ENCODE measurements around the gene SND1. TPM values are rescaled to one million over a fixed set of nuclear protein-coding genes. Genes with fewer than 3 reads are reported as not detected.

The SND1 gene
- total RNA-seq, 4 donors from 2014 or later = 62.0 to 89.4 (median 82.1) TPM

DNA sequence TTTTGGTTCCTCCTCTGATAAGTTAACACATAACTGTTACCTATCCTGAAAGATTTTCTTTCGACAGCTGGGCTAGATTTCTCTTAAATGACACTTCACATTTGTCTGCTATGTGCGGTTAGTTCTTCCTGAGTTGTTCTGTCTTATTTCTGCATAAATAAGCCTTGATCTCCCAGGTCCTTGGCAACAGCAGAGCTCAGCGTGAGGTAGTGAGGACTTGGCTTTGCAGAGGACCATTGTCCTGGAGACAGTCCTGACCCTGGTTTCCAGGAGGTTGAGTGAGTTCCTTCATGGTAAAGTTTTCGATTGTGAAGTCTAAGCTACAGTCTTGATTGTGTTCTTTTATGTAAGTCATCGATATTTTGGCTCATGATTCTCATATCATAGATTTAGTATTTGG lies 23.7 kb downstream of the SND1 start:
- intact Hi-C loops (cut with DNase I; ENCODE audit: low total_unique reads) = no loop called here

DNA sequence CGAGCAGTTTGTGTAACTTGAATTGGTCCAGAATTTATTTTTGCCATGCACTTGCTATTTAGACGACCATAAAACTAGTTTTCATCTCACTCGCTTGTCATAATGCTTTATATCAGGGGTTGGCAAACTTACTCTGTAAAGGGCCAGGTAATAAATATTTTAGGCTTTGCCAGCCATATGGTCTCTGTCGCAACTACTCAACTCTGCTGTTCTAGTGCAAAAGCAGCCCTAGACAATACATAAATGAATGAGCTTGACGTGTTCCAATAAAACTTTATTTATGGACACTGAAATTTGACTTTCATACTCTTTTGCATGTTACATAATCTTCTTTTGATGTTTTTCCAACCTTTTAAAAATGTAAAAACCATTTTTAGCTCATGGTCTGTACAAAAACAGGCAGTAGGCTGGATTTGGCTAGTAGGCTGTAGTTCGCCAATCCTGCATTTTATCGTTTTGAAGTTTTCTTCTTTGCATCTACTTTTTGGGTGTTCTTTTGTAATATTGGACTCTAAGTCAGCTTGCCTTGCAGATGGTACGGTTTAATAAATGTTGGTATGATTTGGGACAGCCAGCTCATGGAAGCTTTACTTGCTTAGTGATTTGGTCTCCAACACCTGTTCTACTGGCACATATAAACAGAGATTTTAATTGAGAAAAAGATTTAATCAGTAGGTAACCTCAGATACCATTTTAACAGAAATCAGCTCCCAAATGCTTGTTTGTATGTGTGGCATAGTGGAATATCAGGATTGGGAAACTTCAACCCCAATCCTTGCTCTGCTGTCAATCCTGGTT lies 25.6 kb downstream of the SND1 start:
- no peak overlapping the region for H3K4me3 ChIP-seq (ENCODE audit: low read depth, poor library complexity, severe bottlenecking)
- 90 to 92% methylated on average over 8 of the region's 8 CpGs for WGBS, 2 donors
- DNase-seq (ENCODE audit: low spot score in 2 of 2) = no peak
- intact Hi-C loops (cut with DNase I; ENCODE audit: low total_unique reads) = no loop called here
- TF ChIP-seq, protein P1, sequence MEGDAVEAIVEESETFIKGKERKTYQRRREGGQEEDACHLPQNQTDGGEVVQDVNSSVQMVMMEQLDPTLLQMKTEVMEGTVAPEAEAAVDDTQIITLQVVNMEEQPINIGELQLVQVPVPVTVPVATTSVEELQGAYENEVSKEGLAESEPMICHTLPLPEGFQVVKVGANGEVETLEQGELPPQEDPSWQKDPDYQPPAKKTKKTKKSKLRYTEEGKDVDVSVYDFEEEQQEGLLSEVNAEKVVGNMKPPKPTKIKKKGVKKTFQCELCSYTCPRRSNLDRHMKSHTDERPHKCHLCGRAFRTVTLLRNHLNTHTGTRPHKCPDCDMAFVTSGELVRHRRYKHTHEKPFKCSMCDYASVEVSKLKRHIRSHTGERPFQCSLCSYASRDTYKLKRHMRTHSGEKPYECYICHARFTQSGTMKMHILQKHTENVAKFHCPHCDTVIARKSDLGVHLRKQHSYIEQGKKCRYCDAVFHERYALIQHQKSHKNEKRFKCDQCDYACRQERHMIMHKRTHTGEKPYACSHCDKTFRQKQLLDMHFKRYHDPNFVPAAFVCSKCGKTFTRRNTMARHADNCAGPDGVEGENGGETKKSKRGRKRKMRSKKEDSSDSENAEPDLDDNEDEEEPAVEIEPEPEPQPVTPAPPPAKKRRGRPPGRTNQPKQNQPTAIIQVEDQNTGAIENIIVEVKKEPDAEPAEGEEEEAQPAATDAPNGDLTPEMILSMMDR (IDR thresholded peaks at IDR 0.05) = no peak
- TF ChIP-seq POLR2A (IDR thresholded peaks at IDR 0.05) = no peak

More for the DNA sequence above, 23.7 kb downstream of the SND1 start:
- TF ChIP-seq, protein P1 (IDR thresholded peaks at IDR 0.05) = no peak
- TF ChIP-seq POLR2A (IDR thresholded peaks at IDR 0.05) = no peak
- WGBS, 2 donors = 91 to 93% methylated on average over 5 of the region's 5 CpGs
- DNase-seq (ENCODE audit: low spot score in 2 of 2) = no peak
- H3K4me3 ChIP-seq (ENCODE audit: low read depth, poor library complexity, severe bottlenecking) = no peak overlapping the region

DNA sequence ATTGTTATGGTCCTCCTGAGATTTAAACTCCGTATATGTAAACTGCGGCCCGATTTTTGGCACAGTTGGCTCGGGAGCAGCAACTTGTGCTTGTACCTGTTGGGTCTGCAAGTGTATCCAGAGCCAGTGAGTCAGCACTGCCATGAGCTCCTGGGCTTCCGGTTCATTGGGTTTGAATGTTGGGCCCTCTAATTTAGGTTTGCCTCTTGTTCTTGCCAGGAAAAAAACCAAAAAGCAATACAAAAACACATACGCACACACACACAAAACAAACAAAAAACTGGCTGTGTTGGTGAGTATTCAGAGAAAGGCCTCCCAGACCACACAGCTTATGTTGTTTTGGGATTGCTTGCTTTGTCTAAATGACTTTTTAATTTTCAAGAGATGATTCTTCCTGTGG lies 26.3 kb downstream of the SND1 start:
- H3K4me3 ChIP-seq (ENCODE audit: low read depth, poor library complexity, severe bottlenecking) = no peak overlapping the region
- intact Hi-C loops (cut with DNase I; ENCODE audit: low total_unique reads) = no loop called here
- WGBS, 2 donors = 83 to 93% methylated on average over 6 of the region's 6 CpGs
- TF ChIP-seq POLR2A (IDR thresholded peaks at IDR 0.05) = no peak
- DNase-seq (ENCODE audit: low spot score in 2 of 2) = no peak

DNA sequence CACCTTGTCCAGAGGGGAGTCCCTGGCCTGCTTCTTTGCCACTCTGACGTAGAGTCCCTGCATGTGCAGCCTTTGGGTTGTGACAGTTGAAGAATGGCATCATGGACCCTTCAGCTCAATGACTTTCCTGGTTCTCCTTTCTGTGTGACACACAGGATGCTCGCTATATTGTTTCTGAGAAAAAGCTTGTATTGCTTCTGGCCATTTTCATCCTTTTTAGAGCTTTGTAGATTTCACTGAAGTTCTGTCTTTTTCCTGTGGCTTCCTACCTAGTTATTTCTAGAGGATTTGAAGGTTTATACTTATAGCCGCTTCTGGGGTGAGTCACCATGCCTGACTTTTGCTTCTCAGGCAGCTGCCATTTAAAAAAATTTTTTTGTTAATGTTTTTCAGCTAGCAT lies 27.0 kb downstream of the SND1 start:
- TF ChIP-seq, protein P1 (IDR thresholded peaks at IDR 0.05) = no peak
- no peak for TF ChIP-seq POLR2A (IDR thresholded peaks at IDR 0.05)
- H3K4me3 ChIP-seq (ENCODE audit: low read depth, poor library complexity, severe bottlenecking) = no peak overlapping the region
- intact Hi-C loops (cut with DNase I; ENCODE audit: low total_unique reads) = no loop called here
- WGBS, 2 donors = 89 to 93% methylated on average over 3 of the region's 3 CpGs
- DNase-seq (ENCODE audit: low spot score in 2 of 2) = no peak

DNA sequence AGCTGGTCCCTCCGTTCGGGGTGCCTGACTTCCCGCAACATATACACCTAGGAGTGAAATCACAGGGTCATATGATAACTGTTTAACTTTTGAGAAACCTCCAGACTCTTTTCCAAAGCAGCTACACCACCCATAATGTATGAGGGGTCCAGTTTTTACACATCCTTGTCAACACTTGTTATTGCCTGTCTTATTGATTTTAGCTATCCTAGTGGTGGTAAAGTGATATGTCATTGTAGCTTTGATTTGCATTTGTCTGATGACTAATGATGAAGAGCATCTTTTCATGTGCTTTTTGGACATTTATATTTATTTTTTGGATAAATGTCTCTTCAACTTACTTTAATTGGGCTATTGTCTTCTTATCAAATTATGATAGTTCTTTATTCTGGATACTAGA lies 29.0 kb downstream of the SND1 start:
- H3K4me3 ChIP-seq (ENCODE audit: low read depth, poor library complexity, severe bottlenecking) = no peak overlapping the region
- TF ChIP-seq, protein P1 (IDR thresholded peaks at IDR 0.05) = no peak
- TF ChIP-seq POLR2A (IDR thresholded peaks at IDR 0.05) = no peak
- no peak for DNase-seq (ENCODE audit: low spot score in 2 of 2)
- intact Hi-C loops (cut with DNase I; ENCODE audit: low total_unique reads) = no loop called here
- WGBS, 2 donors = 96 to 98% methylated on average over 3 of the region's 3 CpGs

DNA sequence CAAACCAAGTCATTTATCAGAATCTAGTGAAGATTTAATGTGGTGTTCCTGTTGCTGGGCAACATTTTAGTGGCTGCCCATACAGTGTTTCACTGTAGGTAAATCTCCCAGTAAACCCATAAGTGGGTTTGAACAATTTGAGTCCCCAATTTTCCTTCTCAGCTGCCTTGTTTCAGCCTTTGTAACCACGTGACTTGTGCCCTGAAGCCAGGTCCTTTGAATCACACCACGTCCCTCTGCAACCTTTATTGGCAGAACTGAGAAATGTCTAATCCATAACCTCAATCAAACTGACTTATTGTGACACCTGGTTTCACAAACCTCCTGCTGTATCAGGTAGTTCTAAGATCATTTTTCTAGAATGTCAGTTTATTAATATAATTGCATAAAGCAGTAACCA lies 30.1 kb downstream of the SND1 start:
- TF ChIP-seq POLR2A (IDR thresholded peaks at IDR 0.05) = no peak
- intact Hi-C loops (cut with DNase I; ENCODE audit: low total_unique reads) = no loop called here
- DNase-seq (ENCODE audit: low spot score in 2 of 2) = no peak

More for the DNA sequence above, 30.1 kb downstream of the SND1 start:
- WGBS, 2 donors = 49 to 65% methylated on average over 2 of the region's 2 CpGs
- no peak overlapping the region for H3K4me3 ChIP-seq (ENCODE audit: low read depth, poor library complexity, severe bottlenecking)
